Right atrium auricular region (tissue), 2 donors: ENCODE measurements around the gene SHLD2. TPM values are rescaled to one million over a fixed set of nuclear protein-coding genes. Genes with fewer than 3 reads are reported as not detected.

Experiments
- DNase-seq: peaks from one replicate; pipeline ENCODE4 v3.0.0-alpha.2; 2019; ENCODE audit warnings: low spot score
- H3K27ac ChIP-seq, 2 donors: fragments of 200-600 bp; sonication (generic); 1 replicate in 1 of 2; 2 replicates in 1 of 2; pipeline ENCODE4 v1.5.1; 2016 to 2019
- H3K27me3 ChIP-seq, 2 donors: fragments of 200-600 bp; sonication (generic); one replicate each; pipeline versions ENCODE4 v1.5.1 to v1.6.0; 2017 to 2019
- H3K36me3 ChIP-seq: fragments of 200-600 bp; sonication (generic); one replicate; pipeline ENCODE4 v1.5.1; 2016
- H3K4me1 ChIP-seq, 2 donors: fragments of 200-600 bp; sonication (generic); one replicate each; pipeline versions ENCODE4 v1.5.1 to v1.6.0; 2017 to 2019
- H3K4me3 ChIP-seq, 2 donors: fragments of 200-600 bp; sonication (generic); 1 replicate in 1 of 2; 2 replicates in 1 of 2; pipeline ENCODE4 v1.5.1; 2017 to 2019; ENCODE audit warnings: mild to moderate bottlenecking in 1 of 2, moderate library complexity in 1 of 2
- H3K9me3 ChIP-seq, 2 donors: fragments of 200-600 bp; sonication (generic); one replicate each; pipeline ENCODE4 v1.5.1; 2019
- total RNA-seq, 2 donors: library from RNA; depleted of rRNA; stranded (reverse); fragments of >200 nt; gene quantifications; one replicate each; pipeline ENCODE4 v1.1.0, GENCODE V29; 2016
- TF ChIP-seq, protein P1 (sequence below), 2 donors: fragments of 200-600 bp; sonication (generic); IDR thresholded peaks; one replicate each; pipeline ENCODE4 v1.5.1; 2019; ENCODE audit warnings: antibody characterized with exemption in 2 of 2

Gene SHLD2
- total RNA-seq, 2 donors from 2014 or later, result 13.5 to 16.5 TPM

DNA sequence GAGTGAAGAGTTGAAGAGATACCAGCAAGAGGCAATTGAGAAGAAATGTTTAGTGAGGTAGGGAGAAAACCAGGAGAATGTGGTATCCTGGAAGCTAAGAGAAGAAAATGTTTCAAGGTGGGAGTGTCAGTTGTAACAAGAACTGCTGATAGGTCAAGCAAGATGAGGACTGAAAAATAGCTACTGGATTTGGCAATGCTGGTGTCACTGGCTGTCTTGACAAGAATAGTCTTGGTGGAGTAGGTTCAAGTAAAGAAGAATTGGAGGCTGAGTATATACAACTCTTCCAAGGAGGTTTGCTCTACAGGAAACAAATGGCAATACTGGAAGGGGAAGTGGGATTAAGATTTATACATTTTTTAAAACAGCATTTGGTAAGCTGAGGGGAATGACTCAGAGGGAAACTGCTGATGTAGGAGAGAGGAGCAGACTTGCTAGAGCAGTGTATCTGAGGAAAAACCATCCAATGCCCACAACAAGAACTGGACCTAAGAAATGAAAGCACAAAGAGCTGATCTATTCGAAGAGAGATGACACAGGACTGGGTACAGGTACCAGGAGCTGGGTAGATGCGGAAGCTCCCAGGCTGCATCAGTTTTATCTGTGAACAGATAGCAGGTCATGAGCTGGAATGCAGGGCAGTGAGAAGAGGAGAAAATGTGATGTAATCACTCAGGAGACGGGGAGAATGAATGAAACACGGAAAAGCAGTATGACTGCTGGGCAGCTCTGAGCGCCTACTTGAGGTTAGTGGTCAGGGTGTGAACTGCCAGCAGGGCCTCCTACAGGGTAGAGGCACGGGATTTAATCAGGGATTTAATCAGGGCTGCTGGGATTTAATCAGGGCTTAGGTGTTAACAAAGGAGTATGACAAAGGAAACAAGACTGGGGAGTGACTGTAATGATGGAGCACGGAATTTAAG is 40.4 kb upstream of the SHLD2 start:
- Histone ChIP-seq H3K27ac (peak overlapping the region; percentile 20 to 35), H3K27me3 (no peaks in the 10 kb centered on the region), H3K4me3 (no peak overlapping the region), H3K4me1 (peaks cover 0 to 10% of the 10 kb centered on the region in 2 donors), H3K36me3 (peaks cover 67% of the 10 kb centered on the region), H3K9me3 (no peaks in the 10 kb centered on the region)
- TF ChIP-seq, protein P1, sequence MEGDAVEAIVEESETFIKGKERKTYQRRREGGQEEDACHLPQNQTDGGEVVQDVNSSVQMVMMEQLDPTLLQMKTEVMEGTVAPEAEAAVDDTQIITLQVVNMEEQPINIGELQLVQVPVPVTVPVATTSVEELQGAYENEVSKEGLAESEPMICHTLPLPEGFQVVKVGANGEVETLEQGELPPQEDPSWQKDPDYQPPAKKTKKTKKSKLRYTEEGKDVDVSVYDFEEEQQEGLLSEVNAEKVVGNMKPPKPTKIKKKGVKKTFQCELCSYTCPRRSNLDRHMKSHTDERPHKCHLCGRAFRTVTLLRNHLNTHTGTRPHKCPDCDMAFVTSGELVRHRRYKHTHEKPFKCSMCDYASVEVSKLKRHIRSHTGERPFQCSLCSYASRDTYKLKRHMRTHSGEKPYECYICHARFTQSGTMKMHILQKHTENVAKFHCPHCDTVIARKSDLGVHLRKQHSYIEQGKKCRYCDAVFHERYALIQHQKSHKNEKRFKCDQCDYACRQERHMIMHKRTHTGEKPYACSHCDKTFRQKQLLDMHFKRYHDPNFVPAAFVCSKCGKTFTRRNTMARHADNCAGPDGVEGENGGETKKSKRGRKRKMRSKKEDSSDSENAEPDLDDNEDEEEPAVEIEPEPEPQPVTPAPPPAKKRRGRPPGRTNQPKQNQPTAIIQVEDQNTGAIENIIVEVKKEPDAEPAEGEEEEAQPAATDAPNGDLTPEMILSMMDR (IDR thresholded peaks at IDR 0.05), result peak in 1 of 2 donors; percentile 21
- no peak for DNase-seq

DNA sequence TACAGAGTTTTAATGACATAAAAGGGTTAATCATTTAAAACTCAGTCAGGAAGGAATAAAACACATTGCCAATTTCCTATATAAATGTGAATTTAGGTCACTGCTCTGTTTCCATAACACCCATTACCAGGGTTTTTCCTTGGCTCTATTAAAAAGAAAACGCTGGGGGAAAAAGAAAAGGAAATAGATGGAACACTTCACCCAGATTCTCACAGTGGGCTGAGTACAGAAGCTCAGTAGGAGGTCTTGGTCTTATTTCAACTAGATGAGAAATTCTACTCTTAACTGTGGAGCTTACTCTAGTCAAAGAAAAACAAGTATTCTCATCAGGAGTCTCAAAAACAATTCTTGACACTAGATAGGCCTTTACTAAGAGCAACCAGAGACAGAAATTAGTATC is 36.8 kb upstream of the SHLD2 start:
- Histone ChIP-seq H3K36me3 (peaks cover 83% of the 10 kb centered on the region), H3K9me3 (no peaks in the 10 kb centered on the region), H3K27me3 (no peaks in the 10 kb centered on the region), H3K4me3 (no peak overlapping the region), H3K27ac (no peak overlapping the region), H3K4me1 (peaks cover 0 to 6% of the 10 kb centered on the region in 2 donors)
- no peak for DNase-seq
- TF ChIP-seq, protein P1 (IDR thresholded peaks at IDR 0.05), result no peak

- Histone ChIP-seq H3K4me3 (no peak overlapping the region), H3K9me3 (no peaks in the 10 kb centered on the region), H3K27me3 (no peaks in the 10 kb centered on the region), H3K27ac (no peak overlapping the region), H3K36me3 (peaks cover 79% of the 10 kb centered on the region), H3K4me1 (no peaks in the 10 kb centered on the region)
- TF ChIP-seq, protein P1 (IDR thresholded peaks at IDR 0.05), result no peak
- no peak for DNase-seq
Measured at GRCh38 chr10:87059401-87059800, 35.6 kb upstream of the SHLD2 start.

GRCh38 chr10:87060280-87060928 is 34.6 kb upstream of the SHLD2 start:
- Histone ChIP-seq H3K4me1 (no peaks in the 10 kb centered on the region), H3K4me3 (no peak overlapping the region), H3K9me3 (no peaks in the 10 kb centered on the region), H3K27ac (no peak overlapping the region), H3K36me3 (peaks cover 84% of the 10 kb centered on the region), H3K27me3 (no peaks in the 10 kb centered on the region)
- TF ChIP-seq, protein P1 (IDR thresholded peaks at IDR 0.05), result no peak
- no peak for DNase-seq

GRCh38 chr10:87064651-87065050 is 30.4 kb upstream of the SHLD2 start:
- H3K27me3 ChIP-seq, result no peaks in the 10 kb centered on the region
- TF ChIP-seq, protein P1 (IDR thresholded peaks at IDR 0.05), result no peak
- peaks cover 89% of the 10 kb centered on the region for H3K36me3 ChIP-seq
- H3K27ac ChIP-seq, result no peak overlapping the region
- no peak overlapping the region for H3K4me3 ChIP-seq
- DNase-seq, result no peak
- H3K4me1 ChIP-seq, result no peaks in the 10 kb centered on the region
- H3K9me3 ChIP-seq, result no peaks in the 10 kb centered on the region
